Spleen (tissue), 7 donors: ENCODE data around the gene C1orf35.
"Not testable (repeated sequence)": the region's sequence is repeated elsewhere in the genome, so short reads cannot be mapped to it uniquely, and the experiment has no call there.

Experiments used
- CTCF ChIP-seq, 11 experiments: fragments of 200-600 bp in 7 of 11; fragments of 450-650 bp in 4 of 11; sonication (generic) in 4 of 11; IDR thresholded peaks in 8 of 11; conservative IDR thresholded peaks in 3 of 11; 1 replicate in 7 of 11; 2 replicates in 4 of 11; pipeline versions ENCODE4 v1.4.0 to v1.8.0; 2016 to 2021; ENCODE audit warnings: antibody characterized with exemption in 11 of 11, inconsistent platforms in 4 of 11, mild to moderate bottlenecking in 1 of 11
- POLR2A ChIP-seq, 3 donors: fragments of 450-650 bp; IDR thresholded peaks; one replicate each; pipeline ENCODE4 v1.5.1; 2017; ENCODE audit warnings: antibody characterized with exemption in 3 of 3, mild to moderate bottlenecking in 1 of 3
- POLR2AphosphoS5 ChIP-seq, 3 donors: sonication (generic); formaldehyde crosslinking; IDR thresholded peaks; one replicate each; pipeline ENCODE4 v1.5.1; 2017; ENCODE audit warnings: antibody characterized with exemption in 3 of 3
- donor health status: DM: no; HTN: no; CAD: no; lungs with moderate emphysema.
- donor health status: DM: no; HTN: no; CAD: no.
- donor health status: DM: no; HTN: no; CAD: no.

GRCh38 chr1:228111315-228111714 is 8.2 kb upstream of the C1orf35 start:
- TF ChIP-seq POLR2A (IDR thresholded peaks at IDR 0.05); CTCF (IDR thresholded peaks at IDR 0.05 in 8 of 11, conservative IDR thresholded peaks at IDR 0.05 in 3 of 11); POLR2AphosphoS5 (IDR thresholded peaks at IDR 0.05): not testable (repeated sequence)
